ENCODE measurements around the gene PGAP6.

The PGAP6 gene

DNA sequence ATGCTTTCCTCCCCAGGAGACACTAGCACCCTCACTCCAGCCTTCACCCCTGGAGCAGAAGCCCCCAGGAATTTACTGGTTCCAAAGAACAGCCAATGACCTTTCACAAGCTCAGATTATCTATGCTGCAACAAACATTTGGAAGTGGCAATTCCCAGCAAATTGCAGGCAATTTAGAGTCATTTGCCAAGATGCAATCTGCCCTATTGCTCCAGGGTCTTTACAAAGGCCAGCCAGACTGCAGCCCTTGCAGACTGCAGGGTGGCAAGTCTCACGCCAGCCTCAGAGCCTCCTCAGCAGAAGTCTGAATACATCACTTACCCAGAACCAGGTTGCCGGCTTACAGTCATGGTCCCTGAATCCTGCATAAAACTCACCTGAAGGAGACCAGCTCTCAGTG, 51.0 kb downstream of the PGAP6 start:
- no peak for DNase-seq (ENCODE audit: low spot score)

DNA sequence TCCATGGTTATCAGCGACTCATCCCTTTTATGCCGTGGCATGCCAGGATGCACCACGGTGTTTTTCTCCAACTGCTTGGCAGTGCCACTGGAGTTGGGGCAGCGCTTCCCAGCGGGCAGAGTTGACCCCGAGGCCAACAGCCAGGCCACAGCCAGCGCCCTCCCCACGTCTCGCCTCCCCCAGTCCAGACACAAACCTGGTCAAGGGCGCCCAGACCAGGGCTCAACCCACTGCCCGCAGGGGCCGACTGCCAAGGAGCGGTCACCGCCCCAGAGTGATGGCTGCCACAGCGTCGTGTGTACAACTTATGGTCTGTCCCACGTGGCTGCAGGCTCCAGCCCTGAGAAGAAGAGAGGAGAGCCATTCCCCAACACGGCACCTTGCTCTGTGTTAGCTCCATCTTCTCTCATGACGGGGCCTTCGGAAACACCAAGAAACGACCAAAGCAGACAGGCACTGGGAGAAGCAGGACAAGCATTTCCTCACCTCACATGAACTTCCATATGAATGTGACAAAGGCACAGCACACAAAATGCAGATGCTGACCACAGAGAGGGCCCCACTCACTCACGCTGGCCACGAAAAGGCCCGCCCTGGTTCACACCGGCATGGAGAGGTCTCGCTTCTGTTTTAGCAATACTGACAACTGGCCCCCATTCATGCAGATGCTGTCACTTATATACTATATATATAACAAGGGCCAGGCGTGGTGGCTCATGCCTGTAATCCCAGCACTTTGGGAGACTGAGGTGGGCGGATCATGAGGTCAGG, 56.2 kb downstream of the PGAP6 start:
- DNase-seq (ENCODE audit: low spot score): no peak

DNA sequence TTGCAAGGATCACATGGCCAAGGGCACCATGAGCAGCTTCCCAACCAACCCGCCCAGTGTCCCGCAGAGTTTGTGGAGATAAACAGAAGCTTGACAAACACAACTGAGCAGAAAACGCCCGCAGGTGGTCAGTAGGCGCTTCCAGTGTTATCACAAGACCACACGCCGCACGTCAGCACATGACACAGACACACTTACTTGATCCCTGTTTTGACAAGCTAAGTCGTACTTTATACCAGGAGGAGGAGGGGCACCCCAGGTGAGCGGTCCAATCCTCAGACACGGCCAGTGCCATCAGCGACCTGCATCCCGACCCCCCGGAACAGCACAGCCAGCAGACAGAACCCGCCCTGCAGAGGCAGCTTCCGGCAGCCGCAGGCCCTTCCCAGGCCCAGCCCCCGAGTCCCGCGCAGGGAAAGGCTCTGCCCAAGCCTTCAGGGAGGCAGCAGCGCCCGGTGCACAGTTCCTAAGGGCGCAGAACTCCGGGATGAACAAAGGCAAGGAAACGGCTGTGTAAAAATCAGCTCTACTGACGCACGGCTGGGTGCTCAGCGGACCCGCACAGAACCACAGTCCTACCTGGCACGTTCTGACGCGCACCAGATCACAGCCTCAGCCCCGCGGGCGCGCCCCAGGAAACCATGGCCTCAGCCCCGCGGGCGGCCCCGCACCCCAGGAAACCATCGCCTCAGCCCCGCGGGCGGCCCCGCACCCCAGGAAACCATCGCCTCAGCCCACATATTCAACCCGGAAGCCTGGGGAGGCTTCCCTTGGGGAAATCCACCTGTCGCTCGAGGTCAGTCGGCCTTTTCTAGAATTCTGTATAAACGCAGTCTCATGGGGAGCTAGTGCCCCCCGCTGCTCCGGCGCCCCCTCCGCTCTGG, 57.1 kb downstream of the PGAP6 start:
- peak; percentile 66 for DNase-seq (ENCODE audit: low spot score)

DNA sequence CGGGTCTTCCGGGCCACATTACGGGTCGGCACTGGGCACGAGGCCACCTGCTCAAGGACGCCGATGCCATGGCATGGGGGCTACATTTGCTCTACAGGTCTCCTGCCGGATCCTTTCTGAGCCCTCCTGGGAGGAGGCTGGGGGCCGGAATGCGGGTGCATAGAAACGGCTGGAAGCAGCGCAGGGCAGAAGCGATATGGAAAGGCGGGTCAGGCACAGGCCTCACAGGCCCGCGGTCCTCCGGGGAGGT, 57.7 kb downstream of the PGAP6 start:
- DNase-seq (ENCODE audit: low spot score): no peak

DNA sequence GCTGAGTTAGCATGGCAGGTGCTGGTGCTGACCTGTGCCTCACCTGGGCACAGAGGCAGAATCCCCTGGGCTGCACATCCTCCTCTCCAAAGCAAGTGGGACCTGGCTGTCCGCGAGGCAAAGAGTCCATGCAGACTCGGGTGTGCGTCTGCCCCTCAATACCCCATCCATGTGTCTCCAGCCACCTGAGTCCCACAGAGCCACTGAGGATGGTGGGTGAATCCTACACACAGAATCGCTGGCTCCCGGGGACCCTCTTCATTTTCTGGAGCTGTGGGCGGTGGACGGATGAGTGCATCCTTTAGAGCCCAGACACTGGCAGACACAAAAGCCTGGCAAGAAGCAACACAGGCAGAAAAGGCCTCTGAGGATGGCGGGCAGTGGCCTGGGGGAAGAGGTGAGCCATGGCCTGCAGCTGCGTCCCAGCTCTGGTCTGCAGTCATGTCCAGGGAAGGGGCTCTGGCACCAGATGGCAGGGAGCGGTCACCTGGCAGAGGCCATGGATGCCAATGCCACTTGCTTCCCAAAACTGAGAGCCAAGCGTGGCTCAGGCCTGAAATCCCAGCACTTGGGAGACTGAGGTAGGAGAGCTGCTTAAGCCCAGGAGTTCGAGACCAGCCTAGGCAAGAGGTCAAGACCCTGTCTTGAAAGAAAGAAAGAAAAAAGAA, 59.2 kb downstream of the PGAP6 start:
- no peak for DNase-seq (ENCODE audit: low spot score)

DNA sequence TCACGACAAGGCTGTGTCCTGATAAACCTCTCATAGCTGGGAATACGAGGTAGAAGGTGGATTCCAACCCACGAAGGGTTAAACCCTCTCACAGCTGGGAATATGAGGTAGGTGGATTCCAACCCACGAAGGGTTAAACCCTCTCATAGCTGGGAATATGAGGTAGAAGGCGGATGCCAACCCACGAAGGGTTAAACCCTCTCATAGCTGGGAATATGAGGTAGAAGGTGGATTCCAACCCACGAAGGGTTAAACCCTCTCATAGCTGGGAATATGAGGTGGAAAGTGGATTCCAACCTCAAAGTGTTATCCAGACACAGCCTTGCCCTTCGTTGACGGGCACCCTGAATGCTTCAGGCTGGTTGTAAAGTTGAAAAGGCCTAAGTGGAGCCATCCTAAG, 60.2 kb downstream of the PGAP6 start:
- no peak for DNase-seq (ENCODE audit: low spot score)

All from hematopoietic multipotent progenitor cell treated with erythropoietin and hydrocortisone succinate and interleukin-3 and kit ligand, for 17 days (in vitro differentiated cells).